NK-92 (cell line): Measurements from ENCODE around the gene NXT2.
"Not testable (repeated sequence)": the region's sequence is repeated elsewhere in the genome, so short reads cannot be mapped to it uniquely, and the experiment has no call there.

Experiments used
- DNase-seq: peaks from one replicate; lab custom pipeline; 2025; ENCODE audit not compliant: unreplicated experiment; lab: John Stamatoyannopoulos, UW

The NXT2 gene

DNA sequence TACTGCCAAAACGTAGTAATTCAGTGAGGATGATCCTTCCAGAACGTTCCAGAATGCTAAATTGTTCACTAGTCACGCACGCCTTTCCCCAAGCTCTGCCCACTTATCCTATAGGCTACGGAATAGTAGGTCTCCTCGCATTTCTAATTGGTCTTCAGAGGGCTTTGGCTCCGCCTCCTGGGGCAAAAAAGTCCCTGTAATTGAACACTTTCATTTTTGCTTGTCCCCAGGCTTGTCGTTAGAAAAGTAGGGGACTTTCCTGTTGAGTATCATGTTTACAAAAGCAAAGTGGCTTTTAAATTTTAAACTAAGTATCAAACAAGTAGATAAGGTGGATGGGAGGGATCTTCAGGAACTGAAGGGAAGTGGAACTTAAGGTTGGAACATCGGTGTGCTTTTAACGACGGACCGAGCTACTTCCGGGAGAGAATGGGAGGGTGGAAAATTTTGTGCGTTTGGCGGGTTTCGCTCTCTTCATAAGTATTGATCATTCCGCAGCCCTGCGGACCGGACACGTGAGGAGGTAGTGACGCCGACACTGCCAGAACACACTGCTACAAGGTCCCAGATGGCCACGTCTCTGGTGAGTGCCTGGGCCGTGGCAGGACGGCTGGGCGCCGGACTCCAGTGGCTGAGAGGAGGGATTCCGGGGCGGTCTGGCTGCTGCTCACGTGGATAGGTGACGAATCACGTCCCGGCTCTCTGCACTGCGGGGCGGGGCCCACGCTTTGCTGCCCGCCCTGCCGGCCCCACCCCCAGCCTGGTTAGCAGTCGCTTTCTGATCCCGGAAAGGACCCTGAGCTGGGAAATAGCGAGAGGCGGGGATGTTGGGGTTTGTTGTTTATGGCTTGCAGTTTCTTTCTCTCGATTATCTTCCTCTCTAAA, at the start of gene NXT2:
TSS of gene NXT2 (plus strand) at position 406 of the 885 bp plus-strand sequence. CDS start at position 569, 163 bp downstream.
- DNase-seq: peak; percentile 21

DNA sequence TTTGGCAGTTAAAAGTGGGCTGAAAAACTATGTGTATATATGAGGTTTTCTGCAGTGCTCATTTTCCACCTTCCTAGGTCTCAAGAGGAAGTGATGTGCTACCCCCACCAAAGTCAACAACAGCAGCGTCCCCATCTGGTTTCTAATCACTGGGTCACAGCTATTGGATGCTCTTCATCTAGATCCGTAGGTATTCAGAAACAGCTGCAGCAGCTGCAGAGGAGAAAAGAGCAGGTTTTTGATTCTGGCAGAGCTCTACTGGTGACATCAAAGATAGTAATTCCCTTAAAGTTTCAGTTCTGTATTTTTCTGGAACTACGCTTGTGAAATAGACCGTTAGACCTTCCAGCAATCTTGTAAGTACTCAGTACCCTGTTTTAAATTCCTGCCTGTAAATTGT, 49.0 kb upstream of the NXT2 start:
- no peak for DNase-seq

DNA sequence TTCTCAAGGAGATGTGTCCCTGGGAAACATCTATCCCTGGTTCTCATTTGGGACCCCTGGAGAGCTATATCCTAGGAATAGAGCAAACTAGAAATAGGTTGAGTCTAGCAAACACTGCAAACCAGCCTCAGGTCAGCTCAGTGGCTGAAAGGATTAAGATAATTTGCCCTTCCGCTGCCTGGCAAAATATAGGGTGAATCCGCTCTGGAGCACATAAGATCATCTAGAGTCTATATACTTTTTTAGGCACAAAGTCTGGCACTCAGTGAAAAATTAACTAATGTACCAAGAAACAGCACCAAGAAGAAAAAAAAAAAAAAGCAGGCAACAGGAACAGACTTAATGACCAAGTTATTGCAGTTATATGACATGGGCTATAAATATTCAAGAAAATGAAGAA, 47.5 kb upstream of the NXT2 start:
- DNase-seq: no peak

DNA sequence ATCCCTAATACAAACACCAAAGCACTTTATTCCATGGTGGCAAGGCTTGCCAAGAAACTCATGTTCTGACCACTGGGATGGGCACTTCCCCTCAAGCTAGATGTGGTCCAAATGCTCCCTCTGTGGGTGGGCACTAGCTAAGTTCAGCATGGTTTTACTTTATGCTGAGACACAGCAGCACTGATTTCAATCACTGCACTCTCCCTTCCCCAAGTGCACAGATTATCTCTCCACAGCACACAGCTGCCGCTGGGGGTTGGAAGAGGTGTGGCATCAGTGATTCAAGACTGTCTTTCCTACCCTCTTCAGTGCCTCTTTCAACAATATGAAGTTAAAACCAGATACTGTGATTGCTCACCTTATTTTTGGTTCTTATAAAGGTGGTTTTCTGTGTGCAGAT, 38.2 kb upstream of the NXT2 start:
- DNase-seq: no peak

DNA sequence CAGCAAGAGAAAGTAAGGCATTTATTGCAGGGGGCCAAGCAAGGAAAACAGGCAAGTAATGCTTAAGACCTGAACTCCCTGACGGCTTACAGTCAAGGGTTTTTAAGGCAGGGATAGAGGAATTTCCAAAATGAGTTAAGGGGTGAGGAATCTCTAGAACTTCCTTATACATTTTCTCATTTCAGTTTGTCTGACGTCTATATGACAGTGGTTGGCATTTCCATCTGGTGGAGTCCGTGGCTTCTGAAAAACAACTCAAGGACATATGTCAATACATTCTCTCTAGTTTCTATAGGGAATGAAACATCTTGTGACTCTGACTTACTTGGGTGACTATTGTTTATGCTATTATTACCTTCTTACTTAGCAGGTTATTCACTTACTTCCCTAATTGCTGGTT, 35.5 kb upstream of the NXT2 start:
- no peak for DNase-seq

DNA sequence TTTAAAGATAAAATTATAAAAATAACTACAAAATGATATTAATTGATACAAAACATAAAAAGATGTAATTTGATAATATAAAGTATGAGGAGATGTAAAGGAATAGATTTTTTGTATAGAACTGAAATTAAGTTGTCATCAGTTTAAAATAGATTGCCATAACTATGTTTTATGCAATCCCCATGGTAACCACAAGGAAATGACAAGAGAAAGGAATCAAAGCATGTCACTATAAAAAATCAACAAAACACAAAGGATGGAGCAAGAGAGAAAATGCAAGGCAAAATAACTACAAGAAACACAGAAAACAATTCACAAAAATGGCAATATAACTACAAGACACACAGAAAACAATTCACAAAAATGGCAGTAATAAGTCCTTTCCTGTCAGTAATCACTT, 27.7 kb upstream of the NXT2 start:
- DNase-seq: no peak

DNA sequence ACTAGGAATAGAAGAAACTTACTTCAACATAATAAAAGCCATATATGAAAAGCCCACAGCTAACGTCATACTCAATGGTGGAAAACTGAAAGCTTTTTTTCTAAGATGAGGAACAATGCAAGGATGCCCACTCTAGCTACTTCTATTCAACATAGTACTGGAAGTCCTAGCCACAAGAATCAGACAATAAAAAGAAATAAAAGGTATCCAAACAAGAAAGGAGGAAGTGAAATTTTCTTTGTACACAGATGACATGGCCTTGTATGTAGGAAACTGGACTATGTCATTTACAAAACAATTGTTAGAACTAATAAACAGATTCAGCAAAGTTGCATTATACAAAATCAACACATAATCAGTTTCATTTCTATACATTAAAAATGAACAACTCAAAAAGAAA, 25.5 kb upstream of the NXT2 start:
- DNase-seq: no peak

DNA sequence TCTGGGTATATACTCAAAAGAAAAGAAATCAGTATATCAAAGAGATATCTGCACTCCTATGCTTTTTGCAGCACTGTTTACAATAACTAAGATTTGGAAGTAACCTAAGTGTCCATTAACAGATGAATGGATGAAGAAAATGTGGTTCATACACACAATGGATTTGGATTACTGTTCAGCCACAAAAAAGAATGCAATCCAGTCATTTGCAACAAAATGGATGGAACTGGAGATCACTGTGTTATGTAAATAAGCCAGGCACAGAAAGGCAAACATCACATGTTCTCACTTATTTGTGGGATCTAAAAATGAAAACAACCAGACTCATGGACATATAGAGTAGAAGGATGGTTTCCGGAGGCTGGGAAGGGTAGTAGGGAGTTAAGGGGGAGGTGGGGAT, 17.6 kb upstream of the NXT2 start:
- DNase-seq: no peak

DNA sequence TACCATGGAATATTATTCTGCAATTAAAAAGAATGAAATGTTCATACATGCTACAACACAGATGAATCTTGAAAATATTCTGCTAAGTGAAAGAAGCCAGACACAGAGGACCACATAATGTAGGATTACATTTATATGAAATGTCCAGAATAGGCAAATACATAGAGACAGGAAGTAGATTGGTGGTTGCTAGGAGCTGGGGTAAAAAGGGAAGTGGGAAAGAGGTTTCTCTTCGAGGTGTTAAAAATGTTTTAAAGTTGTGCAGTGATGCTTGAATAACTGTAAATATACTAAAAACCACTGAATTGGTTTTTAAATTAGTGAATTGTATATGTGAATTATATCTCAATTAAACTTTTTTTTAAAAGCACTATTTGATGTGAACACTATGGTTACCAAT, 3.6 kb upstream of the NXT2 start:
- no peak for DNase-seq

DNA sequence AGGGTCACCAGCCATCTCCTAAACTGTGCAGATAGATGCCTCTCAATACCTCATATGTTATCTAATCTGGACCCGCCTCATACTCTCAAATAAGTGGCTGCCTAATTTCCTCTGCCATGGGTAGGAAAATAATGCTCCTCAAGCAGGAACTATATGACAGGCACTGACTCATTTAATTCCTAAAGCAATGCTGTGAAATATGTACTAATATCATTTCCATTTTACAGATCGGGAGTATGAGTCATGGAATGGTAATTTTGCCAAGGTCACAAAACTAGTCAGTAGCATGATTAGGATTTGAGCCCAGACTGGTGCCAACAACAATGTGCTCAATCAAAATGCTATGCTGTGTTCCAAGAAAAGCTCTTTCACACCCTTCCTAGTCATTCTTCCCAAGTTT, 3.0 kb upstream of the NXT2 start:
- DNase-seq: no peak

DNA sequence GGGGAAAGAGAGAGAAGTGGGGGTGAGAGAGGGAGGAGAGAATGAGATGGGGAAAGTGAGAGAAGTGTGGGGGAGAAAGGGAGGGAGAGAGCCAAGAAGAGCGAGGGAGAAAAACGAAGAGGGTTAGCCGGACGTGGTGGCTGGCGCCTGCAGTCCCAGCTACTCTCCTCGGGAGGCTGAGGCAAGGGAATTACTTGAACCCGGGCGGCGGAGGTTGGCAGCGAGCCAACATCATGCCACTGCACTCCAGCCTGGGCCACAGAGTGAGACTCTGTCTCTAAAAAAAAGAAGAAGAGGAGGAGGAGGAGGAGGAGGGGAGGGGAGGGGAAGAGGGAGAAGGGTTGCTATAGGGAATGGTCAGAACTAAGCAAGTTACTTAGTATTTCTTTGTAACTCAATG, 1.7 kb upstream of the NXT2 start:
- DNase-seq: no peak

DNA sequence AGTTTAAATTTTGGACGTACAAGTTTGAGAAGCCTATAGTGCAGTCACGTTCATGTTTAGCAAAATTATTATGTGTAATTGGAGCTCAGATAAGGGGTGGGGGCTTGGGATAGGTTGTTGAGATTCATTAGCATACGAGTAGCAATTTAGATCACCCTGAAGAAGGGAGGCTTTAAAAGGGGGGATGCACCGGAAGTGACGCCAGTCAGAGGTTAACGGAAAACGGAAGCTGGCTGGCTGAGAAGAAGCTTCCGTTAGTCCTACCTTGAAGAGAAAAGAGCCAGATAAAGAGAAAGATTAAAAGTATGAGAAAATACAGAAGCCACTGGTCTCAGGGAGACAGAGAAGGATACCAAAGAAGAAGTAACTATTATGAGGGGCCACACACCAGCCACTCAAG, 1.1 kb upstream of the NXT2 start:
- DNase-seq: no peak

DNA sequence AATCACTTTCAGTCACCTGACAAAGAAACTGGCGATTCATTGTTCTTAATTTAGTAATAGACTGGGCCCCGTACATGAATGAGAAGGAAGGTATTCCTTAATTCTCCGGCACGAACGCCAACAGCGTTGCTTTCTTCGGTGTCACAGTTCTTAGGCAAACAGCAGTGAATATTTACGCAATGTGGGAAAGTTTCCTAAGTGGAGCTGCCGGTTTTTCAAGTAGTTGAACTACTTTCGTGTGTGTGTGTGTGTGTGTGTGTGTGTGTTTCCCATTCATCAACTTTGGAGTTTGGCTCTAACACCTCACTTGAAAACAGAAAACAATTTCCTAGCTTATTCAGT, 651 bp downstream of the NXT2 start:
- no peak for DNase-seq

DNA sequence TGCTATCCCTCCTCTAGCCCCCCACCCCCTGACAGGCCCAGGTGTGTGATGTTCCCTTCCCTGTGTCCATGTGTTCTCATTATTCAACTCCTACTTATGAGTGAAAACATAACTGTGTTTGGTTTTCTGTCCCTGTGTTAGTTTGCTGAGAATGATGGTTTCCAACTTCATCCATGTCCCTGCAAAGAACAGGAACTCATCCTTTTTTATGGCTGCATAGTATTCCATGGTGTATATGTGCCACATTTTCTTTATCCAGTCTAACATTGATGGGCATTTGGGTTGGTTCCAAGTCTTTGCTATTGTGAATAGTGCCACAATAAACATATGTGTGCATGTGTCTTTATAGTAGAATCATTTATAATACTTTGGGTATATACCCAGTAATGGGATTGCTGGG, 2.4 kb downstream of the NXT2 start:
- DNase-seq: not testable (repeated sequence)

DNA sequence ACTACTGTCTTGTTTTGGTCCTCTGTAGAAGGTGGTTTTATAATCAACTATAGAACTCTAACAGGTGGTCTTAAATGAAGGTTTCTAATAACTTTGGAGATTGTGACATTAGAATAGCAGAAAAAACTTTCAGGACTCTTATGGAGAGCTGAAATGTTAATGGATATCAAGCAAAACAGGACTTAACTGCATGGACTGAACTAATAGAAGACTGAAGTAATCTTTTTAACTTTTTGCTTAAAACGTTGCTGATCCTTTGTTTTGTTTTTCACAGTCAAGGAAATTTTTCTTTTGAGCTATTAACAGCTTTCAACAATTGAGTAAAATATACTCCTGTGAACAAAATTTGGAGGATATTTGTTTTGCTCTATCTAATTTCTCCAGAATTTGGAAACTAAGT, 17.2 kb downstream of the NXT2 start:
- DNase-seq: no peak

DNA sequence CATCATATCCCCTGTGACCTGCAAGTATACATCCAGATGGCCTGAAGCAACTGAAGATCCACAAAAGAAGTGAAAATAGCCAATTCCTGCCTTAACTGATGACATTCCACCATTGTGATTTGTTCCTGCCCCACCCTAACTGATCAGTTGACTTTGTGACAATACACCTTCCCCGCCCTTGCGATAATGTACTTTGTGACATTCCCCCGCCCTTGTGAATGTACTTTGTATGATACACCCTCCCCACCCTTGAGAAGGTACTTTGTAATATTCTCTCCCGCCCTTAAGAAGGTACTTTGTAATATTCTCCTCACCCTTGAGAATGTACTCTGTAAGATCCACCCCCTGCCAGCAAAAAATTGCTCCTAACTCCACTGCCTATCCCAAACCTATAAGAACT, 39.4 kb downstream of the NXT2 start:
- DNase-seq: not testable (repeated sequence)

DNA sequence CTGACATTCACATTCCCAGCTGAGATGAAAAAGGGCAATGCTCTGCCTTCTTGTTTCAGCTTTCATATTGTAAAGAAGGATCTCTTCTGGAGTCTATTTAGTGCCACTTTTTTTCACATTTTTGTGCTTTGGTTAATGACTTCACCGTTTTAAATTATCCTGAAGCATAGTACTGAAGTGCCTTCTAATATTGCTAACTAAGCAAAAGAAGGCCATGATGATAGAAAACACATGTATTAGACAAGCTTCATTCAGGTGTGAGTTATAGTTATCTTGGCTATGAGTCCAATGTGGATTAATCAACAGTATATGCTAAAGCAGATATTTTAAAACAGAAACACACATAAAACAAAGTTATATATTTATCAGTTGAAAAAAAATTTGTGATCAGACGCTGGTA, 40.4 kb downstream of the NXT2 start:
- DNase-seq: no peak

DNA sequence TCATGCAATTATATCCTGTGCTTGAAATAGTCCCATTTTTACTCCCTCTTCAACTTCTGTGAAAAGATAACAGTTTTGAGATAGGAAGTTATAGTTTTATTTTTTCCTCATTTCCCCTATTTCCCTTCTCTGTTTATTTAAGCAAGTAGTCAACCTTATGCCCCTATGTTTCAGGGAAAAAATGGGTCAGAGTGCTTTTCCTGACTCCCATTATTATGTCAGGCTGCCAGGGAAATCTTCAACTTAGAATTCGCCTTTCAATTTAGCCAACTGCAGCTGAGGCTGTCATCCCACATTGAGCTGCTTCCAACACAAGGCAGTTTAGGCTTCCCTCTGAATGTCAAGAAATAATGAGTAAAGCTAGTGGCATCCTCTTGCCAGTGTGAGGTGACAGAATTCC, 42.3 kb downstream of the NXT2 start:
- DNase-seq: no peak

DNA sequence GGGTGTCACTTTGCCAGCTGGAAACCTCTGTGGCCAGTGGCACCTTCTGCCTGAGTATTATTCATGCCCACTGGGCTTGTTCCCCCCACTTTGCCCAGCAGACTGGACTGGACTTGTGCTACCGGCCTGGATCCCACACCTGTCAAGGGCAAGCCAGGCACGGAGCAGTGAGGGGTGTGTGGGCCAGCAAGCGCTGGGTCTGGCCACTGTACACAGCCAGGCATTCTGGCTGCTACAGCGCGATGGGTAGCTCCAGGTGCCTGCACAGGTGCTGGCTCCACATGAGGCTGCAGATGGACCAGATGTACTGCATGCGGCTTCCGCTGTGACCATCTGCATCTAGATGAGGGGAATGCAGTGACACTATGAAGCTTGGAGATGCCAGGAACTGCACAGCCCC, 48.8 kb downstream of the NXT2 start:
- DNase-seq: no peak

DNA sequence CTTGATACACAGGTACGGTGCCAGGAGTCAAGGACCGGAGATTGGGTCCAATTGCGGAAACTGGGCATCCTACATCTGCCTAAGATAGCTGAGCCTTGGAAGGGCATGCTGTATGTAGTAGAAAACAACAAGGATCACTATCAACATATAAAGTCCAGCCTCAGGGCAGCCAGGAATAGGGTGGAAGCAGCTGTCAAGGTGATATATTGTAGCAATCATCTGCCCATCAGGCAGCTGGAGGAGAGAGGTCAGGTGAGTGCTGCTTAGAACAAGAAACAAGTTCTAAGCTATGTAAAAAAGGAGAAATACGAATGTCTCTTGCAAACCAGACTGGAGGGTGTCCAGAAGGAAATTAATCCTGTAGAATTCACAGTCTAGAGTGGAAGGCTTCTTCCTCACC, 53.5 kb downstream of the NXT2 start:
- DNase-seq: no peak
